ENCODE data around the gene DPH1. TPM values are rescaled to one million over a fixed set of nuclear protein-coding genes. Genes with fewer than 3 reads are reported as not detected.
A peak's percentile ranks its signal among the peaks of the same experiment; 100 is the strongest.

Gene DPH1
- total RNA-seq, 1 donor from 2014 or later = 57.3 TPM

DNA sequence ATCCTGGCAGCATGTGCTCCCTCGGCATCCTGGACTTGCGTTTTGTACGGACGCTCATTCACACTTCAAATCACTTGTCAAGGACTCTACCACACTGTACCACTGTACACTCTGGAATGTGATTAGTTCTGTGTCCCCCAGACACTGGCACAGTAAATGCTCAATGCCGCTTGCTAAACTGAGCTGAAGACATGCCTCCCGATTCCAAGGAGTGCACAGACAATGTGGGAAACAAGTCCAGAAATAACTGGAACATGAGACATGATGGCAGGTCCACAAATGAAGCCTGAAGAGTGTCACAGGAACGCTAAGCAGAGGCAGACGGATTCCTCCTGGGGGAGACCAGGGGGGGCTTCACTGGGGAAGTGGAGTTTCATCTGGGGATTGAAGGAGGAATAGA, 47.1 kb downstream of the DPH1 start:
- no peak for DNase-seq (ENCODE audit: extremely low spot score, unreplicated experiment)
- H3K27ac Mint-ChIP-seq (ENCODE audit: unreplicated experiment) = peak overlapping the region; percentile 43
- no peak for TF ChIP-seq CTCF (IDR thresholded peaks at IDR 0.05)
- H3K27me3 Mint-ChIP-seq (ENCODE audit: unreplicated experiment) = no peaks in the 10 kb centered on the region
- H3K36me3 Mint-ChIP-seq (ENCODE audit: unreplicated experiment) = peaks cover 29% of the 10 kb centered on the region
- H3K9me3 Mint-ChIP-seq (ENCODE audit: unreplicated experiment) = no peaks in the 10 kb centered on the region
- peaks cover 35% of the 10 kb centered on the region for H3K4me1 Mint-ChIP-seq (ENCODE audit: unreplicated experiment)
- no peak overlapping the region for H3K4me3 Mint-ChIP-seq (ENCODE audit: unreplicated experiment)

DNA sequence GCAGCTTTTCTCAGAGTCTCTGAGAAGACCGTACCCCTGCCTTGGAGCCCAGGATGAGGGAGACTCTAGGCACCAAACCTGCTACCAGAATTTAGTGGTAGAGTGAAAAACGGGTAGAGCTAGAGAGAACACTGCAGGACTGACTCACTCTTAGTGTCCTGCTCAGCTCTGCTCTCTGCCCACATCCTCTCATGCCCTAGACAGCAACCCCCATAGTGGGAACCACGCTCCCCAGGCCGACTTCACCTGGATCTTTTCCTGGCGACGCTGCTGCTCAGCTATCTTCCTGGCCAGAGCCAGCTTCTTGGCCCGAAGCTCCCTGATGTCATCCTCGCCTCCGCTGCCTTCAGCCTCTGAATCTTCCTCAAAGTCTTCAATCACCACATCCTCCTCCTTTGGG, 51.6 kb downstream of the DPH1 start:
- Mint-ChIP-seq H3K9me3 (ENCODE audit: unreplicated experiment) (no peaks in the 10 kb centered on the region), H3K27ac (ENCODE audit: unreplicated experiment) (peak overlapping the region; percentile 11), H3K4me1 (ENCODE audit: unreplicated experiment) (peaks cover 41% of the 10 kb centered on the region), H3K4me3 (ENCODE audit: unreplicated experiment) (no peak overlapping the region), H3K27me3 (ENCODE audit: unreplicated experiment) (no peaks in the 10 kb centered on the region), H3K36me3 (ENCODE audit: unreplicated experiment) (peaks cover 28% of the 10 kb centered on the region)
- DNase-seq (ENCODE audit: extremely low spot score, unreplicated experiment) = no peak
- no peak for TF ChIP-seq CTCF (IDR thresholded peaks at IDR 0.05)

GRCh38 chr17:2082003-2082781, 52.2 kb downstream of the DPH1 start:
- H3K4me3 Mint-ChIP-seq (ENCODE audit: unreplicated experiment) = no peak overlapping the region
- no peak for TF ChIP-seq CTCF (IDR thresholded peaks at IDR 0.05)
- H3K27me3 Mint-ChIP-seq (ENCODE audit: unreplicated experiment) = no peaks in the 10 kb centered on the region
- H3K36me3 Mint-ChIP-seq (ENCODE audit: unreplicated experiment) = peaks cover 26% of the 10 kb centered on the region
- no peaks in the 10 kb centered on the region for H3K9me3 Mint-ChIP-seq (ENCODE audit: unreplicated experiment)
- no peak for DNase-seq (ENCODE audit: extremely low spot score, unreplicated experiment)
- H3K4me1 Mint-ChIP-seq (ENCODE audit: unreplicated experiment) = peaks cover 40% of the 10 kb centered on the region
- H3K27ac Mint-ChIP-seq (ENCODE audit: unreplicated experiment) = peak overlapping the region; percentile 11

GRCh38 chr17:2083613-2084035, 53.7 kb downstream of the DPH1 start:
- DNase-seq (ENCODE audit: extremely low spot score, unreplicated experiment) = no peak
- no peak overlapping the region for H3K4me3 Mint-ChIP-seq (ENCODE audit: unreplicated experiment)
- peaks cover 18% of the 10 kb centered on the region for H3K36me3 Mint-ChIP-seq (ENCODE audit: unreplicated experiment)
- H3K27ac Mint-ChIP-seq (ENCODE audit: unreplicated experiment) = peak overlapping the region; percentile 20
- H3K27me3 Mint-ChIP-seq (ENCODE audit: unreplicated experiment) = no peaks in the 10 kb centered on the region
- H3K4me1 Mint-ChIP-seq (ENCODE audit: unreplicated experiment) = peaks cover 38% of the 10 kb centered on the region
- TF ChIP-seq CTCF (IDR thresholded peaks at IDR 0.05) = no peak
- no peaks in the 10 kb centered on the region for H3K9me3 Mint-ChIP-seq (ENCODE audit: unreplicated experiment)

- Mint-ChIP-seq H3K4me3 (ENCODE audit: unreplicated experiment) (peak overlapping the region; percentile 14), H3K4me1 (ENCODE audit: unreplicated experiment) (peaks cover 44% of the 10 kb centered on the region), H3K27ac (ENCODE audit: unreplicated experiment) (peak overlapping the region; percentile 80), H3K9me3 (ENCODE audit: unreplicated experiment) (no peaks in the 10 kb centered on the region), H3K36me3 (ENCODE audit: unreplicated experiment) (peaks cover 15% of the 10 kb centered on the region), H3K27me3 (ENCODE audit: unreplicated experiment) (no peaks in the 10 kb centered on the region)
- DNase-seq (ENCODE audit: extremely low spot score, unreplicated experiment) = no peak
- TF ChIP-seq CTCF (IDR thresholded peaks at IDR 0.05) = no peak
Measured at GRCh38 chr17:2084036-2084765, 54.2 kb downstream of the DPH1 start.
